ENCODE results near the gene INSYN1.

Gene INSYN1

GRCh38 chr15:73753250-73754130 lies at the start of gene INSYN1:
Gene INSYN1, minus strand, starts transcription at chr15:73753351. Its CDS starts 2,221 bp downstream, at chr15:73751130.
- peak; percentile 6 for DNase-seq (ENCODE audit: low read depth)
- TF ChIP-seq CTCF (conservative IDR thresholded peaks at IDR 0.05; ENCODE audit: control insufficient read depth, insufficient read depth, low read depth, low read length), result no peak
- H3K4me3 ChIP-seq (ENCODE audit: control insufficient read depth, low read depth, low read length), result no peak within 1 kb of the TSS

GRCh38 chr15:73802431-73803041 lies 49.4 kb upstream of the INSYN1 start:
- DNase-seq (ENCODE audit: low read depth), result no peak
- no peak for TF ChIP-seq CTCF (conservative IDR thresholded peaks at IDR 0.05; ENCODE audit: control insufficient read depth, insufficient read depth, low read depth, low read length)
- H3K4me3 ChIP-seq (ENCODE audit: control insufficient read depth, low read depth, low read length), result no peak overlapping the region

- no peak overlapping the region for H3K4me3 ChIP-seq (ENCODE audit: control insufficient read depth, low read depth, low read length)
- no peak for TF ChIP-seq CTCF (conservative IDR thresholded peaks at IDR 0.05; ENCODE audit: control insufficient read depth, insufficient read depth, low read depth, low read length)
- DNase-seq (ENCODE audit: low read depth), result peak; percentile 83
Measured at GRCh38 chr15:73800662-73801345, 47.7 kb upstream of the INSYN1 start.

GRCh38 chr15:73799466-73799865 lies 46.3 kb upstream of the INSYN1 start:
- DNase-seq (ENCODE audit: low read depth), result peak; percentile 6
- no peak for TF ChIP-seq CTCF (conservative IDR thresholded peaks at IDR 0.05; ENCODE audit: control insufficient read depth, insufficient read depth, low read depth, low read length)

GRCh38 chr15:73797366-73798158 lies 44.4 kb upstream of the INSYN1 start:
- no peak for TF ChIP-seq CTCF (conservative IDR thresholded peaks at IDR 0.05; ENCODE audit: control insufficient read depth, insufficient read depth, low read depth, low read length)
- no peak overlapping the region for H3K4me3 ChIP-seq (ENCODE audit: control insufficient read depth, low read depth, low read length)
- no peak for DNase-seq (ENCODE audit: low read depth)

More at GRCh38 chr15:73799466-73799865, 46.3 kb upstream of the INSYN1 start:
- H3K4me3 ChIP-seq (ENCODE audit: control insufficient read depth, low read depth, low read length), result no peak overlapping the region

- no peak for DNase-seq (ENCODE audit: low read depth)
- no peak for TF ChIP-seq CTCF (conservative IDR thresholded peaks at IDR 0.05; ENCODE audit: control insufficient read depth, insufficient read depth, low read depth, low read length)
- no peak overlapping the region for H3K4me3 ChIP-seq (ENCODE audit: control insufficient read depth, low read depth, low read length)
Measured at GRCh38 chr15:73796331-73796831, 43.2 kb upstream of the INSYN1 start.
